ENCODE measurements around the gene MYOF.

GRCh38 chr10:93417921-93418320 is 64.2 kb downstream of the MYOF start:
- TF ChIP-seq POLR2A (IDR thresholded peaks at IDR 0.05; ENCODE audit: low read length) (no peak), GATA1 (IDR thresholded peaks at IDR 0.05; ENCODE audit: low read depth, low read length) (no peak)

All from erythroblast (primary cell).